NCI-H748 treated with DMSO at 0.1 percent for 48 hours (cell line): ENCODE results near the gene MRPL49.
"Not testable (repeated sequence)": the region's sequence is repeated elsewhere in the genome, so short reads cannot be mapped to it uniquely, and the experiment has no call there.

Source experiments
- DNase-seq: peaks from one replicate; lab custom pipeline; 2025; lab: John Stamatoyannopoulos, UW

MRPL49 gene

GRCh38 chr11:65132988-65133700 lies 11.0 kb downstream of the MRPL49 start:
- DNase-seq: peak; percentile 4

DNA sequence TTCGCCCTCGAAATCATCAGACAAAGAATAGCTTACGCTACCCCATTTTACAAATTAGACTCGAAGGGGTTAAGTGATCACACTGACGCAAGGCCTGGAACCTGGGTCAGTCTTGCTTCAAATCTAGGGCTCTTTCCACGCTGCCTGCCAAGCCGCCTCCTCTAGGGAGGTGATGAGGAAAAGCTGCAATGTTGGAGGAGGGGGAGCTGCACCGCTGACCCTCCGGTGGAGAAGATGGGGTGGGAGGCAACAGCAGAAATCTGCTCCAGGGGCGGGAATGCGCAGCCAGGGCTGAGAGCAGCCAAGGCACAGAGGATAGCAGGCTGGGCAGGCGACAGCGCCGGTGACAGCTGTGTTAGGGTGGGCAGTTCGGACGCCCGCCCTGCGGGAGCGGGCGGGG lies 11.6 kb downstream of the MRPL49 start:
- DNase-seq: no peak

DNA sequence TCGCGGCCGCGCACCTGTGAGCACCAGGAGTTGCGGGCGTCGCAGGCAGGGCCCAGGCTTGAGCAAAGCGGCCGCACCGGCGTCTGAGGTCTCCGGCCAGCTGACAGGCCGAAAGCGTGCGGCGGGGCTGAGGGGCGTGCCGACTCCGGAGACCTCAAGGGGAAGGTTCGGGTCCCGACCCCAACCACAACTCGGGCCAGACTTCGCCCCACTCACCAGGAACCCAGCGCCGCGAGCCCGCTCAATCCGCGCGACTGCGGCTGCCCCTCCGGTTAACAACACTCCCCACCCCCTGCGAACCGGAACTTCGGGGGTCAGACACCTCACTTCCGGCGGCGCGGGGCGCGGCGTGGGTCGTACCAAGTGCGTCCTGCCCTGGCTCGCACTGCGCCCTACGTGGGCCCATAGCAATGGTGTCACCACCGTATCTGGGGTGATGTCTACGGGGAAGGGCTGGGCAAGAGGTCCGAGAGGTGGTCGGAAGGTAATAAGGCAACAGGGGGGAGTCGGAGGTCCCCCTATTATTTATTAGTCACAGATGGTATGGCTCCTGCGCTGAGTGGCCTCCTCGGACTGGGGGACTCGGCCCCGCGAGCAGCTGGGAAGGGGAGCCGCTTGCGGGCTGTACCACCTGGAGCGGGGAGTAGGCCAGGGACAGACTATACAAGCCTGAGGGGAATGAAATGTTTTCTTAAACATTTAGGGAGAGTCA lies 12.3 kb downstream of the MRPL49 start, which contains the start of gene SYVN1:
TSS of gene SYVN1 (minus strand) at position 280 of the 712 bp plus-strand sequence. CDS start 918 bp downstream, outside the sequence.
- DNase-seq: peak; percentile 92

DNA sequence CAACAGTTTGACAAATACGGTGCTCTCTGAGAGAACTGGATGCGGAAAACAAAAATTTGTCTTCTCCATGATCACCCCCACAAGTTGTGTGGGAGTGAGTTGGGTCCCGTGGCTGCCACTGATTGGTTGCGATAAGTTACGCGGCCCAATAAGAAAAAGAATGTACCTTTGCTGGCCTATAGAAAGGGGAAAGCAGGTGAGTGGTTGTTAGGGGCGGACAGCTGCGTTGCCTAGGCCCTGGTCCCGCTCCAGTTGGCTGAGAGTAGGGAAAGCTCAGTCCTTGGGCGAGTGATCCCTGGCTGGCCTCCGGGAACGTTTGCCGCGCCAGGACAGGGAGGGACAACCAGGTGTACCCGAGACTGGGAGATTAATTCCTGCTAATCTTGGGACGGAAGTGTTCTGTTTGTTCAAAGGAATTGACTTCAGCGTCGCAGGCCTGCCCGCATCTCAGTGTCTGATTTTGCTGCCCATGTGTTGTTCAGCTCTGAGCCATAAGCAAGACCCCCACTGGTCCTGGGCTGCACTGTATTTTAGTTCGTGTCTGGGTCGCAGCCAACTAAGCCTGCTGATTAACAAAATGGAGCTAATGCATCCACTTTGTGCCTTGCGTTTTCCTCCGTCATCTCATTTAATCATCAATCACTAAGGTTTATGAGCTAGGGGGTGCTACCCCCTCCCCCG lies 13.0 kb downstream of the MRPL49 start:
- DNase-seq: peak; percentile 98

DNA sequence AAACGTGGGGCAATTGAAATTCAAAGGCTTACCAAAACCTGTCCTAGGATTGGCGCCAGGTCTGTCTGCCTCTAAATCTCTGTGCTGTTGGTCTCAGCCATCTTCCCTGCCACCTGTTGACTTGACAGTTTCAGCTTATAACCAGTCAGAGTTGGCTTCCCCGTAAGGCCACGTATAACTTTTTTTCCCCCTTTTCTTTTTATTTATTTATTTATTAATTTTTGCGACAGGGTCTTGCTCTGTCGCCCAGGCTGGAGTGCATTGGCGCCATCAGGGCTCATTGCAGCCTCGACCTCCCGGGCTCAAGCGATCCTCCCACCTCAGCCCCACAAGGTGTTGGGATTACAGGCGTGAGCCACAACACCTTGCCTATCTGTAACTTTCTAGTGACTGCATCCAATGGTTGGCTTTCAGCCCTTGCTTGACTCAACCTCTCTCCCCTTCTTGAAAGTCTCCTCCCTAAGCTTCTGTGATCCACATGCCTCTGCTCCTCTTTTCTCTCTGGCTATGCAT lies 13.6 kb downstream of the MRPL49 start:
- peak; percentile 22 for DNase-seq

- DNase-seq: no peak
Measured at GRCh38 chr11:65136515-65137096, 14.5 kb downstream of the MRPL49 start.

- DNase-seq: no peak
Measured at GRCh38 chr11:65141896-65142494, 19.9 kb downstream of the MRPL49 start.

- DNase-seq: no peak
Measured at GRCh38 chr11:65147352-65148075, 25.4 kb downstream of the MRPL49 start.

GRCh38 chr11:65148657-65149056 lies 26.5 kb downstream of the MRPL49 start:
- DNase-seq: no peak

DNA sequence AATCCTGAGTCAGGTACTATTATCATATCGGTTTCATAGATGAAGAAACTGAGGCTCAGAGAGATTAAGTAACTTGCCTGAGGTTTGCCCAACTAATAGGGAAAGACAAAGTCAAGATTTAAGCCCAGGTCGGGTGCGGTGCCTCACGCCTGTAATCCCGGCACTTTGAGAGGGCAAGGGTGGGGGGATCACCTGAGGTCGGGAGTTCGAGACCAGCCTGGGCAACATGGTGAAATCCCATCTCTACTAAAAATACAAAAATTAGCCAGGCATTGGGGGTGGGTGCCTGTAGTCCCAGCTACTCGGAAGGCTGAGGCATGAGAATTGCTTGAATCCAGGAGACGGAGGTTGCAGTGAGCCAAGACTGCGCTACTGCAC lies 28.0 kb downstream of the MRPL49 start:
- DNase-seq: not testable (repeated sequence)

- no peak for DNase-seq
Measured at GRCh38 chr11:65150509-65151299, 28.6 kb downstream of the MRPL49 start.

DNA sequence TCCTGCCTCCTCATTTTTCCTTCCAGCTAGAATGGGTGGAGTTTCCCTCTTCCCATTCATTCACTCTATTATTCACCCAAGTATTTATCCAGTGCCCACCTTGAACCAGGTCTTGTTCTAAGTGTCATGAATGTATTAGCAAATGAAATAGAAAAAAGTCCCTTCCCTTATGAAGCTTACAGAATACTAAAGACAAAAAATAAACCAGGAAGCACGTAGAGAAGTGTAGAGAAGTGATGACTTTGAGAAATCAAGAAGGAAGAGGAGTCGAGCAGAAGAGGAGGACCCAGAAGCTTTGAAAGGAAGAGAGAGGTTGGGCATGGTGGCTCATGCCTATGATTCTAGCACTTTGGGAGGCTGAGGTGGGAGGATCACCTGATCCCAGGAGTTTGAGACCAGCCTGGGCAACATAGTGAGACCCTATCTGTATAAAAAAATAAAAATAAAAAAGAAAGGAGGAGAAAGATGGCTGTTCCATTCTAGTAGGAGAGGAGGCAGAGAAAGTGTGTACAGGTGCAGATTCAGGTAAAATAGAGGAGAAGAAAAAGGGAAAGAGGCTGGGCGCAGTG lies 29.3 kb downstream of the MRPL49 start:
- no peak for DNase-seq

DNA sequence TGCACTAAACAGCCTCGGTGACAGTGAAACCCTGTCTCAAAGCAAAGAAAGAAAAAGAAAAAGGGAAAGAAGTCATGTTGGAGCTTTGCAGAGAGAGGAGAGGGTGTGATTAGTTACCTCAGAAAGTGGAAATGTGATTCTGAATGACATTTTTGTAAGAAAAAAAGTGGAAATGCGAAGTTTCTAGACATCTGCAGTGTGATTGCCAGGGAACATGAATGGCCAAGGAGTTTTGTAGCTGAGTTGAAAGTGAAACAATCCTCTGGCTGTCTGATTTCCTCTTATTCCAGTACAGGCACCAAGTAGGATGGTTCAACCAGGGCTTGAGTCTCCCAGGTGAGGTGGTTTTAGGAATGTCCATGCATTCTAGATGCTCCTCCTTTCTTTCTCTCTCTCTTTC lies 30.0 kb downstream of the MRPL49 start:
- DNase-seq: no peak

GRCh38 chr11:65156256-65156655 lies 34.1 kb downstream of the MRPL49 start:
- DNase-seq: no peak

DNA sequence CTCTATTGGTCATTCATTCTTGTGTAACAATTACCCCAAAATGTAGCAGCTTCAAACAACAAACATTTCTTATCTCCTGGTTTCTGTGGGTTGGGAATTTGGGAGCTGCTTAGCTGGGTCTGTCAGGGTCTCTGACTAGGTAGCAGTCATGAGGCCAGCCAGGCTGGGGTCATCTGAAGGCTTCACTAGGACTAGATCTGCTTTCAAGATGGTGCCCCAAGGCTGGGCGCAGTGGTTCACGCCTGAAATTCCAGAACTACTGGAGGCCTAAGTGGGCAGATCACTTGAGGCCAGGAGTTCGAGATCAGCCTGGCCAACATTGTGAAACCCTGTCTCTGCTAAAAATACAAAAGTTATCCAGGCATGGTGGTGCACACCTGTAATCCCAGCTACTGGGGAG lies 34.8 kb downstream of the MRPL49 start:
- DNase-seq: no peak

- DNase-seq: no peak
Measured at GRCh38 chr11:65157336-65157735, 35.2 kb downstream of the MRPL49 start.

DNA sequence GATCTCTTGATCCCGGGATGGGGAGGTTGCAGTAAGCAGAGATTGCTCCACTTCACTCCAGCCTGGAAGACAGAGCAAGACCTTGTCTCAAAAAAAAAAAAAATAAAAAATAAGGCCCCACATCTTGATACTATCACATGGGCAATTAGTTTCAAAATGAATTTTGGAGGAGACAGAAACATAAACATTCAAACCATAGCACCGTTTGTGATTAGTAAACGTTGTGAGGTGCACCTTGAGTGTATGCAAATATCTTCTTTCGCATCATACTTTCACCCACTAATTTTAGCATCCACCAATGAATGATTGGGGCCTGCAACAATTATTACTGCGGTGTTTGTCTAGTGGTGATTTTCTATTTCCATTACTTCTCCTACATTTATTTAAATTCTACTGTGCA lies 36.9 kb downstream of the MRPL49 start:
- DNase-seq: no peak

GRCh38 chr11:65160643-65161042 lies 38.5 kb downstream of the MRPL49 start:
- DNase-seq: no peak

GRCh38 chr11:65163684-65164083 lies 41.6 kb downstream of the MRPL49 start:
- DNase-seq: no peak
